GM19240 (cell line): Measurements from ENCODE around the gene DKK3.

Experiments
- DNase-seq: peaks from one replicate; pipeline ENCODE4 v3.0.0; 2011; ENCODE audit warnings: low spot score; ENCODE audit not compliant: insufficient read length

The DKK3 gene

GRCh38 chr11:12031856-12032544 lies 23.6 kb upstream of the DKK3 start:
- DNase-seq, result no peak

GRCh38 chr11:12029738-12030363 lies 21.4 kb upstream of the DKK3 start:
- no peak for DNase-seq

- no peak for DNase-seq
These were observed 20.7 kb upstream of the DKK3 start for GRCh38 chr11:12029119-12029518.

- DNase-seq, result no peak
These were observed 19.9 kb upstream of the DKK3 start for GRCh38 chr11:12028303-12028702.

DNA sequence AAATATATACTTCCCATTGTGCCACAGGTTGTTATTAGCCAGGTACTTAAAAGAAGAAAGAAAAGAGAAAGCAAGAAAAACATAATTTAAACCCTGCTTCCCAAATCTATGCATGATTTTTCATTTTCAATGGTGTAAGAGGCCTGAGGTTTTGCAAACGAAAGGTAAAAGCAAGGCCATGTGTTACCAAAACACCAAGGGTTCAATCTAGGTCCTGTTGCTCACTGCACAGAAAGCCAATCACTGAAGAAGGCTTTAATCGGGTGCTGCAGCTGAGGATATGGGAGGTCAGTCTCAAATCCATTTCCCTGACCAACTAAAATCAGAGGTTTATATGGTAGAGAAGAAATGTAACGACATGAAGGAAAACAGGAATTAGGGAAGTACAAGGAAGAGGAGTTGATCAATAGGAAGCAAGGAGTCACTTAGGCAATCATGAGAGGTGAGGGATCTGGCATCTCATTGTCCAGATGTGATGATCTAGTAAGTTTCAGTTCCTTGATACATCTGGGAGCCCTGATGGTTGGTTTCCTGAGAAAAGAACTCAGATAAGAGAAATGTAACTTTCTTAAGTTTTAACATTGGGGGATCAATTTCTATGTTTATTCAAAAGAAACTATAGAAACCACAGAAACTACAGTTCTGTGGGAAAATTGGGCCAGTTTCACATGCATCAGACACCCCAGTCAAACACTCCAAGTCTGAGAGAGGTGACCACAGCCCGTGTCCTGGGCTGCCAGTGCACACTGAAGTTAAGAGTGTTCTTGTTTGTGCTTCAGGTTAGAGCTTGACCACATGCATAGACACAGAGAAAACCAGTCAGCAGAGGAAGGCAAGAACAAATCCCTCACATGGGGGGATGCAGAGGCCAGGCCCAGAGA lies 18.1 kb upstream of the DKK3 start:
- DNase-seq, result no peak

- no peak for DNase-seq
These were observed 16.0 kb upstream of the DKK3 start for GRCh38 chr11:12024254-12024926.

GRCh38 chr11:12023015-12023414 lies 14.6 kb upstream of the DKK3 start:
- DNase-seq, result no peak

- DNase-seq, result no peak
These were observed 12.1 kb upstream of the DKK3 start for GRCh38 chr11:12020546-12020945.

DNA sequence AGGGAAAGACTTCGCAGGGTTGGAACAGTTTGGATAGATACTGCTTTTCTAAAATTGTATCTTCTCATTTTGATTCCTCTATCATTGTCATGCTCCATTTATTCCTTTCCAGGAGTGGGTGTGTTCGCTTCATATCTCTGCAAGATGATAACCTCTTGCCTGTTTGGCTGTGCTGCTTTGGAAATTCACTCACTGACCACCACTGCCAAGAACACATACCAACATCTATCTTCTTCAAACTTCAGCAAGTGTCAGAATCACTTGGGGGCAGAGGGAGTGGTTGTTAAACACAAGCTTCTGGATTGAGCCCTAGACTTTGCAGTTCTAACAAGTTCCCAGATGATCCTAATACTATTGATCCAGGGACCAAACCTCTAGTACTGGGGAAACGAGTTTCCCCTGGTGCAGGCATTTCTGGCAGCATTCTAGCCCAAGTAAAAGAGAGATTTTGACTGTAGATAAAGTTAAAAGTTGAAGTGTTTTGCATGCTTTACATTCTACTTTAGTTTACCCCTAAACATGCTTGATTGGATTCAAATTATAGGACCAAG lies 11.5 kb upstream of the DKK3 start:
- DNase-seq, result no peak

DNA sequence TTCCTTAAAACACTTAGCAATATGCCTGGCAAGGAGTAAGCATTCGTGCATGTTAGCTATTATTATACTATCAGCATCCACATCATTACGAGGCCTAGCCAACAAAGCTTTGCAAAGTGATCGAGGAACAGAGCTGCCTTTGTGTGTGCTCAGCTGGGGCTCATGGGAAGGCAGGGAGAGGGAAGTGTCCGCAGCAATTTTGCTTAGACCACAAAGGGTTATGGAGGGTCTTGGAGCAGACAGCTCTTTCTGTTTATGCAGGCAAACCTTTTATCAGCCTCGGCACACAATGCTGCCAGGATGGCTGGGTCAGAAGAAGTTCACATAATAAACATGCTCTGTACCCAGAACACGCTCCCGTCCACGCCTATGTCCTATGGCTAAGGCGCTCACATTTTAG lies 10.9 kb upstream of the DKK3 start:
- DNase-seq, result no peak

- no peak for DNase-seq
These were observed 9.5 kb upstream of the DKK3 start for GRCh38 chr11:12017865-12018453.

DNA sequence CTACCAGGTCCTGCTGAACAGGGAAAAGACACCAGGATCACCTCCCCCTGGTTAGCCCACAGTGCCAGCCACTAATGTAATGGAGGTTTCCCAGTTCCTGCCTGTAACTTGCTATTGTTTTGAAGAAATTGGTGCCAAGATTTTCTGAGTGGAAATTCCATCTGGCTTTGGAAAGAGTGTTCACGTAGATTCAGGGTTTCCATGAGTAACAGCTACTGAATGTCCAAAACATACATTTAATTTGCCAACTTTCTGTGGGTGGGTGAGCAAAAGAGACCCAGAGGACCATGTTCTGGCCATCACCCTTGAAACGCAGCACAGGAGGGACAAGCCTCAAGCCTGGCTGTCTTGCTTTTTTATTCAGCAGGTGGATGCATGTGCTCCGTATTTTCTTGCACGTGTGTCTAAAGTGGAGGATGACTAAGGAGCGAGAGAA lies 8.8 kb upstream of the DKK3 start:
- DNase-seq, result no peak

- DNase-seq, result no peak
These were observed 7.8 kb upstream of the DKK3 start for GRCh38 chr11:12016246-12016645.

DNA sequence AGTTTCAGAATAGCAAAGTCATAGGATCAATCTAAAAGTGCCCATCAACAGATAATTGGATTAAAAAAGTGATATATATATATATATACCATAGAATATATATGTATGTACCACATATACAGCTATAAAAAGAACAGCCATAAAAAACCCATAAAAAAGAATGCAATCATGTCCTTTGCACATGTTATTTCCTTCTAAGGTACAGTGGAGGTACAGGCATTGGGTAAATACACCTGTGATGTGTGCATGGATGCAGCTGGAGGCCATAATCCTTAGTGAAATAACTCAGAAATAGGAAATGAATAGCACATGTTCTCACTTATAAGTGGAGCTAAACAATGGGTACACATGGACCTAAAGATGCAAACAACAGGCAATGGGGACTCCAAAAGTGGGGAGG lies 7.1 kb upstream of the DKK3 start:
- DNase-seq, result no peak

GRCh38 chr11:12013781-12014180 lies 5.4 kb upstream of the DKK3 start:
- DNase-seq, result no peak

- DNase-seq, result no peak
These were observed 1.3 kb upstream of the DKK3 start for GRCh38 chr11:12009617-12010321.

- no peak for DNase-seq
These were observed 577 bp upstream of the DKK3 start for GRCh38 chr11:12008790-12009616.

GRCh38 chr11:12007230-12007593 lies 1.2 kb downstream of the DKK3 start:
- no peak for DNase-seq

- no peak for DNase-seq
These were observed 1.7 kb downstream of the DKK3 start for GRCh38 chr11:12006552-12007229.
